Measurements from ENCODE around the gene HDAC4. TPM values are rescaled to one million over a fixed set of nuclear protein-coding genes. Genes with fewer than 3 reads are reported as not detected.
"Not testable (repeated sequence)": the region's sequence is repeated elsewhere in the genome, so short reads cannot be mapped to it uniquely, and the experiment has no call there.

HDAC4 gene
- total RNA-seq, 2 experiments from 2014 or later: 30.0 to 35.8 TPM

- no peak for DNase-seq
- CTCF ChIA-PET: interaction anchor here (0.6 to 2.0 kb wide), 8 partner anchors 9 to 144 kb away, joined by 3 to 6 read pairs (median 4); no protein-coding TSS in a partner anchor
- no peaks in the 10 kb centered on the region for H3K9me3 Mint-ChIP-seq
- H3K4me1 Mint-ChIP-seq (ENCODE audit: low read depth): peaks cover 77% of the 10 kb centered on the region
- intact Hi-C loops (cut with micrococcal nuclease): loop anchor here (2.0 to 10.0 kb wide), 3 partner anchors 29 to 337 kb away; no protein-coding TSS in a partner anchor
- H3K4me3 Mint-ChIP-seq: no peak overlapping the region
- H3K27me3 Mint-ChIP-seq: peaks cover 9% of the 10 kb centered on the region
- no peak overlapping the region for H3K27ac Mint-ChIP-seq
- POLR2A ChIA-PET: interaction anchor here (0.7 to 1.2 kb wide), 3 partner anchors 13 to 93 kb away, joined by 3 read pairs; no protein-coding TSS in a partner anchor
- H3K36me3 Mint-ChIP-seq: peaks cover 1% of the 10 kb centered on the region
Measured at GRCh38 chr2:239288237-239288636, 112.6 kb downstream of the HDAC4 start.

GRCh38 chr2:239287461-239287860 is 113.4 kb downstream of the HDAC4 start:
- ChIA-PET CTCF (no interaction called here), POLR2A (interaction anchor here (0.7 to 1.2 kb wide), 2 partner anchors 94 to 114 kb away, joined by 3 read pairs; no protein-coding TSS in a partner anchor)
- H3K27me3 Mint-ChIP-seq: peaks cover 9% of the 10 kb centered on the region
- intact Hi-C loops (cut with micrococcal nuclease): loop anchor here (10.0 kb wide), 1 partner anchor 337 kb away; no protein-coding TSS in a partner anchor
- no peak overlapping the region for H3K4me3 Mint-ChIP-seq
- H3K36me3 Mint-ChIP-seq: no peaks in the 10 kb centered on the region
- H3K27ac Mint-ChIP-seq: no peak overlapping the region
- DNase-seq: no peak
- no peaks in the 10 kb centered on the region for H3K9me3 Mint-ChIP-seq
- H3K4me1 Mint-ChIP-seq (ENCODE audit: low read depth): peaks cover 74% of the 10 kb centered on the region

GRCh38 chr2:239286901-239287300 is 113.9 kb downstream of the HDAC4 start:
- H3K27ac Mint-ChIP-seq: no peak overlapping the region

GRCh38 chr2:239285932-239286230 is 114.9 kb downstream of the HDAC4 start:
- H3K36me3 Mint-ChIP-seq: no peaks in the 10 kb centered on the region
- intact Hi-C loops (cut with micrococcal nuclease): loop anchor here (10.0 kb wide), 1 partner anchor 339 kb away; no protein-coding TSS in a partner anchor
- peak overlapping the region; percentile 80 for H3K27ac Mint-ChIP-seq
- CTCF ChIA-PET: interaction anchor here (0.9 kb wide), 1 partner anchor 11 kb away, joined by 4 read pairs; no protein-coding TSS in a partner anchor
- H3K9me3 Mint-ChIP-seq: no peaks in the 10 kb centered on the region
- no peak for DNase-seq
- peaks cover 71% of the 10 kb centered on the region for H3K4me1 Mint-ChIP-seq (ENCODE audit: low read depth)
- POLR2A ChIA-PET: interaction anchor here (0.8 to 1.7 kb wide), 8 partner anchors 8 to 128 kb away, joined by 3 to 4 read pairs (median 4); partner anchors contain the start of gene HDAC4
- H3K27me3 Mint-ChIP-seq: peaks cover 5% of the 10 kb centered on the region
- H3K4me3 Mint-ChIP-seq: peak overlapping the region; percentile 46

More at GRCh38 chr2:239286901-239287300, 113.9 kb downstream of the HDAC4 start:
- peaks cover 5% of the 10 kb centered on the region for H3K27me3 Mint-ChIP-seq
- no peaks in the 10 kb centered on the region for H3K9me3 Mint-ChIP-seq
- intact Hi-C loops (cut with micrococcal nuclease): loop anchor here (10.0 kb wide), 1 partner anchor 338 kb away; no protein-coding TSS in a partner anchor
- no peak overlapping the region for H3K4me3 Mint-ChIP-seq
- H3K4me1 Mint-ChIP-seq (ENCODE audit: low read depth): peaks cover 71% of the 10 kb centered on the region
- POLR2A ChIA-PET: interaction anchor here (1.2 kb wide), 1 partner anchor 94 kb away, joined by 3 read pairs; no protein-coding TSS in a partner anchor
- DNase-seq: no peak
- no peaks in the 10 kb centered on the region for H3K36me3 Mint-ChIP-seq
- CTCF ChIA-PET: no interaction called here

GRCh38 chr2:239285071-239285931 is 115.5 kb downstream of the HDAC4 start:
- H3K9me3 Mint-ChIP-seq: no peaks in the 10 kb centered on the region
- DNase-seq: peak; percentile 60
- peaks cover 65% of the 10 kb centered on the region for H3K4me1 Mint-ChIP-seq (ENCODE audit: low read depth)
- CTCF ChIA-PET: interaction anchor here (0.9 kb wide), 1 partner anchor 10 kb away, joined by 4 read pairs; no protein-coding TSS in a partner anchor
- POLR2A ChIA-PET: interaction anchor here (0.8 to 1.7 kb wide), 8 partner anchors 9 to 128 kb away, joined by 3 to 4 read pairs (median 4); partner anchors contain the start of gene HDAC4
- H3K36me3 Mint-ChIP-seq: no peaks in the 10 kb centered on the region
- intact Hi-C loops (cut with micrococcal nuclease): loop anchor here (10.0 kb wide), 1 partner anchor 340 kb away; no protein-coding TSS in a partner anchor
- peak overlapping the region; percentile 80 for H3K27ac Mint-ChIP-seq
- peaks cover 5% of the 10 kb centered on the region for H3K27me3 Mint-ChIP-seq
- H3K4me3 Mint-ChIP-seq: peak overlapping the region; percentile 46

GRCh38 chr2:239283961-239284795 is 116.6 kb downstream of the HDAC4 start:
- peaks cover 57% of the 10 kb centered on the region for H3K4me1 Mint-ChIP-seq (ENCODE audit: low read depth)
- H3K9me3 Mint-ChIP-seq: no peaks in the 10 kb centered on the region
- POLR2A ChIA-PET: interaction anchor here (1.3 to 1.5 kb wide), 4 partner anchors 9 to 97 kb away, joined by 3 to 4 read pairs (median 4); no protein-coding TSS in a partner anchor
- H3K4me3 Mint-ChIP-seq: no peak overlapping the region
- no peaks in the 10 kb centered on the region for H3K36me3 Mint-ChIP-seq
- H3K27me3 Mint-ChIP-seq: peaks cover 5% of the 10 kb centered on the region
- CTCF ChIA-PET: no interaction called here
- no peak for DNase-seq
- no peak overlapping the region for H3K27ac Mint-ChIP-seq
- intact Hi-C loops (cut with micrococcal nuclease): loop anchor here (10.0 kb wide), 1 partner anchor 341 kb away; no protein-coding TSS in a partner anchor

GRCh38 chr2:239283288-239283945 is 117.4 kb downstream of the HDAC4 start:
- Mint-ChIP-seq H3K4me1 (ENCODE audit: low read depth) (peaks cover 55% of the 10 kb centered on the region), H3K9me3 (no peaks in the 10 kb centered on the region), H3K36me3 (no peaks in the 10 kb centered on the region), H3K4me3 (no peak overlapping the region), H3K27me3 (peaks cover 5% of the 10 kb centered on the region), H3K27ac (no peak overlapping the region)
- intact Hi-C loops (cut with micrococcal nuclease): loop anchor here (10.0 kb wide), 1 partner anchor 341 kb away; no protein-coding TSS in a partner anchor
- no peak for DNase-seq
- ChIA-PET CTCF (no interaction called here), POLR2A (no interaction called here)

- H3K4me1 Mint-ChIP-seq (ENCODE audit: low read depth): peaks cover 49% of the 10 kb centered on the region
- H3K4me3 Mint-ChIP-seq: no peak overlapping the region
- intact Hi-C loops (cut with micrococcal nuclease): loop anchor here (10.0 kb wide), 1 partner anchor 342 kb away; no protein-coding TSS in a partner anchor
- no peak for DNase-seq
- no peaks in the 10 kb centered on the region for H3K9me3 Mint-ChIP-seq
- POLR2A ChIA-PET: no interaction called here
- peaks cover 3% of the 10 kb centered on the region for H3K36me3 Mint-ChIP-seq
- CTCF ChIA-PET: no interaction called here
- no peak overlapping the region for H3K27ac Mint-ChIP-seq
- peaks cover 4% of the 10 kb centered on the region for H3K27me3 Mint-ChIP-seq
Measured at GRCh38 chr2:239282448-239283287, 118.2 kb downstream of the HDAC4 start.

GRCh38 chr2:239280296-239281017 is 120.4 kb downstream of the HDAC4 start:
- not testable (repeated sequence) for H3K36me3 Mint-ChIP-seq, H3K4me3 Mint-ChIP-seq, H3K27ac Mint-ChIP-seq, H3K9me3 Mint-ChIP-seq, H3K27me3 Mint-ChIP-seq
- peak; percentile 80 for DNase-seq
- intact Hi-C loops (cut with micrococcal nuclease): loop anchor here (10.0 kb wide), 1 partner anchor 344 kb away; no protein-coding TSS in a partner anchor
- POLR2A ChIA-PET: interaction anchor here (1.0 kb wide), 1 partner anchor 15 kb away, joined by 3 read pairs; no protein-coding TSS in a partner anchor
- peaks cover 33% of the 10 kb centered on the region for H3K4me1 Mint-ChIP-seq (ENCODE audit: low read depth)
- CTCF ChIA-PET: interaction anchor here (1.2 kb wide), 2 partner anchors 8 to 14 kb away, joined by 3 to 4 read pairs; no protein-coding TSS in a partner anchor

Measured in activated CD4-positive, alpha-beta memory T cell treated with anti-CD3 and anti-CD28 coated beads for 36 hours (primary cell).